Parathyroid adenoma (tissue), 2 donors: ENCODE data around the gene CARMIL3.

Source experiments
- H2AFZ ChIP-seq: fragments of 300-600 bp; sonication (generic); one replicate; pipeline ENCODE4 v1.7.0; 2017; ENCODE audit warnings: antibody characterized with exemption, mild to moderate bottlenecking
- H3K27ac ChIP-seq: fragments of 300-600 bp; sonication (generic); one replicate; pipeline ENCODE4 v1.7.0; 2017
- H3K27me3 ChIP-seq: fragments of 300-600 bp; sonication (generic); one replicate; pipeline ENCODE4 v1.7.0; 2017; ENCODE audit warnings: low read length; ENCODE audit not compliant: control insufficient read depth, insufficient read depth
- H3K36me3 ChIP-seq: fragments of 300-600 bp; sonication (generic); one replicate; pipeline ENCODE4 v1.7.0; 2017; ENCODE audit warnings: low read length; ENCODE audit not compliant: control insufficient read depth, insufficient read depth
- H3K4me1 ChIP-seq: fragments of 300-600 bp; sonication (generic); one replicate; pipeline ENCODE4 v1.7.0; 2017; ENCODE audit warnings: control low read depth
- H3K4me2 ChIP-seq: fragments of 300-600 bp; sonication (generic); one replicate; pipeline ENCODE4 v1.7.0; 2017; ENCODE audit warnings: low read length
- H3K4me3 ChIP-seq: fragments of 300-600 bp; sonication (generic); one replicate; pipeline ENCODE4 v1.7.0; 2017; ENCODE audit warnings: low read depth, low read length
- H3K79me2 ChIP-seq: fragments of 300-600 bp; sonication (generic); one replicate; pipeline ENCODE4 v1.7.0; 2017; ENCODE audit warnings: control low read depth
- H3K9ac ChIP-seq: fragments of 300-600 bp; sonication (generic); one replicate; pipeline ENCODE4 v1.7.0; 2017; ENCODE audit warnings: mild to moderate bottlenecking
- H3K9me3 ChIP-seq: fragments of 300-600 bp; sonication (generic); one replicate; pipeline ENCODE4 v1.7.0; 2017; ENCODE audit warnings: low read length; ENCODE audit not compliant: control insufficient read depth
- CTCF ChIP-seq: fragments of 300-600 bp; sonication (generic); IDR thresholded peaks from one replicate; pipeline ENCODE4 v1.7.0; 2017; ENCODE audit warnings: antibody characterized with exemption, mild to moderate bottlenecking
- donor health status: primary hyperparathyroidism.

The CARMIL3 gene

GRCh38 chr14:24117179-24117578 lies 65.4 kb downstream of the CARMIL3 start:
- Histone ChIP-seq H3K4me3 (no peak overlapping the region), H3K4me2 (no peak overlapping the region), H3K36me3 (no peaks in the 10 kb centered on the region), H3K9me3 (no peaks in the 10 kb centered on the region), H3K27ac (no peak overlapping the region), H2AFZ (no peak overlapping the region), H3K79me2 (peaks cover 14% of the 10 kb centered on the region), H3K27me3 (no peaks in the 10 kb centered on the region), H3K9ac (no peak overlapping the region), H3K4me1 (peaks cover 13% of the 10 kb centered on the region)
- no peak for TF ChIP-seq CTCF
